HepG2 (cell line): Measurements from ENCODE around the gene PELO. TPM values are rescaled to one million over a fixed set of nuclear protein-coding genes. Genes with fewer than 3 reads are reported as not detected.
A peak's percentile ranks its signal among the peaks of the same experiment; 100 is the strongest.

ENCODE experiments used
- HHEX ChIP-seq: IDR thresholded peaks from 2 replicates; pipeline ENCODE4 v1.6.1; 2016; ENCODE audit warnings: control low read depth
- HNRNPK ChIP-seq: fragments of 200-400 bp; formaldehyde crosslinking; IDR thresholded peaks from 2 replicates; pipeline ENCODE4 v1.6.1; 2018; ENCODE audit warnings: low read length, low read depth, moderate library complexity, mild to moderate bottlenecking; ENCODE audit not compliant: poor library complexity, severe bottlenecking
- HOXA9 ChIP-seq: sonication (generic); formaldehyde crosslinking; IDR thresholded peaks from 2 replicates; pipeline ENCODE4 v1.8.1; 2022; ENCODE audit warnings: missing genetic modification reagents, mild to moderate bottlenecking, moderate library complexity, borderline replicate concordance
- IKZF1 ChIP-seq: fragments of 450-650 bp; IDR thresholded peaks from 2 replicates; pipeline ENCODE4 v1.7.1; 2016
- KAT2B ChIP-seq: fragments of 150-350 bp; IDR thresholded peaks from 2 replicates; pipeline ENCODE4 v1.6.1; 2014; ENCODE audit warnings: low read depth, low read length, borderline replicate concordance
- MAFF ChIP-seq: IDR thresholded peaks from 2 replicates; pipeline ENCODE4 v1.6.1; 2011; ENCODE audit warnings: low read depth, low read length, improper control_type of control experiment
- MBNL3 ChIP-seq: fragments of 250-450 bp; sonication (Bioruptor Pico); conservative IDR thresholded peaks from 2 replicates; pipeline ENCODE4 v1.8.0; 2022; ENCODE audit warnings: mild to moderate bottlenecking, inconsistent platforms
- NFIC ChIP-seq: IDR thresholded peaks from 2 replicates; pipeline ENCODE4 v1.6.1; 2012; ENCODE audit warnings: mild to moderate bottlenecking, low read length, inconsistent platforms
- PHF5A ChIP-seq: IDR thresholded peaks from one replicate; pipeline ENCODE4 v1.6.1; 2018; ENCODE audit warnings: low read depth, missing genetic modification reagents; ENCODE audit not compliant: unreplicated experiment
- SNRNP70 ChIP-seq: fragments of 200-400 bp; formaldehyde crosslinking; IDR thresholded peaks from 2 replicates; pipeline ENCODE4 v1.6.1; 2017; ENCODE audit warnings: mild to moderate bottlenecking, low read depth, low read length, moderate library complexity
- SP5 ChIP-seq: IDR thresholded peaks from 2 replicates; pipeline ENCODE4 v1.6.1; 2016; ENCODE audit warnings: low read depth, borderline replicate concordance
- TCF7L2 ChIP-seq: IDR thresholded peaks from 2 replicates; pipeline ENCODE4 v1.6.1; 2011; ENCODE audit warnings: mild to moderate bottlenecking, low read depth, low read length, moderate library complexity
- ZNF34 ChIP-seq: sonication (generic); formaldehyde crosslinking; IDR thresholded peaks from 2 replicates; pipeline ENCODE4 v1.4.0; 2020; ENCODE audit warnings: mild to moderate bottlenecking, missing genetic modification reagents, borderline replicate concordance
- ZNF430 ChIP-seq: sonication (generic); formaldehyde crosslinking; IDR thresholded peaks from 2 replicates; pipeline ENCODE4 v1.9.0; 2021; ENCODE audit warnings: mild to moderate bottlenecking, missing genetic modification reagents
- ZNF567 ChIP-seq: sonication (generic); formaldehyde crosslinking; IDR thresholded peaks from 2 replicates; pipeline ENCODE4 v1.8.1; 2023; ENCODE audit warnings: mild to moderate bottlenecking, missing genetic modification reagents, borderline replicate concordance
- ZNF816 ChIP-seq: sonication (generic); formaldehyde crosslinking; IDR thresholded peaks from 2 replicates; pipeline ENCODE4 v1.8.0; 2022; ENCODE audit warnings: missing genetic modification reagents, mild to moderate bottlenecking, borderline replicate concordance
- polyA plus RNA-seq, 8 experiments: library from polyadenylated mRNA; depleted of rRNA in 3 of 8; stranded (reverse) in 7 of 8; unstranded in 1 of 8; fragments of >200 nt; fragmentation: Illumina TruSeq in 4 of 8; extraction: Trizol in 4 of 8; gene quantifications; 2 replicates each; pipeline versions ENCODE4 v1.2.1 to v1.2.3, GENCODE V29; 2011 to 2016; ENCODE audit warnings: low read depth in 4 of 8, missing spikeins in 1 of 8, mixed read lengths in 1 of 8; ENCODE audit not compliant: insufficient read depth in 1 of 8
- total RNA-seq, 5 experiments: library from RNA; depleted of rRNA; stranded (reverse); fragments of >200 nt; fragmentation: Illumina TruSeq; extraction: Trizol; gene quantifications; 2 replicates each; pipeline ENCODE4 v1.2.3, GENCODE V29; 2016; ENCODE audit warnings: low read depth in 1 of 5
- TF ChIP-seq, protein P1 (sequence below): sonication (generic); formaldehyde crosslinking; IDR thresholded peaks from 2 replicates; pipeline ENCODE4 v1.5.1; 2020; ENCODE audit warnings: missing genetic modification reagents, mild to moderate bottlenecking, borderline replicate concordance
- TF ChIP-seq, protein P2 (sequence below): sonication (generic); formaldehyde crosslinking; IDR thresholded peaks from 2 replicates; pipeline ENCODE4 v1.4.0; 2020; ENCODE audit warnings: missing genetic modification reagents
- TF ChIP-seq, protein P3 (sequence below): sonication (generic); formaldehyde crosslinking; IDR thresholded peaks from 2 replicates; pipeline ENCODE4 v1.8.1; 2023; ENCODE audit warnings: mild to moderate bottlenecking, missing genetic modification reagents, borderline replicate concordance
- TF ChIP-seq, protein P4 (sequence below): IDR thresholded peaks from 2 replicates; pipeline ENCODE4 v1.6.1; 2016; ENCODE audit warnings: missing compliant biosample characterization, missing genetic modification reagents, borderline replicate concordance
- TF ChIP-seq, protein P5 (sequence below): IDR thresholded peaks from 2 replicates; pipeline ENCODE4 v1.6.1; 2012; ENCODE audit warnings: inconsistent platforms
- TF ChIP-seq, protein P6 (sequence below): sonication (generic); formaldehyde crosslinking; IDR thresholded peaks from 2 replicates; pipeline ENCODE4 v1.8.1; 2023; ENCODE audit warnings: mild to moderate bottlenecking, missing genetic modification reagents

The PELO gene
- total and polyA plus RNA-seq, 2 of the 13 experiments (the other 11 are each of a cell fraction or from before 2014, with no cell fraction given), result 19.0 to 23.9 TPM

DNA sequence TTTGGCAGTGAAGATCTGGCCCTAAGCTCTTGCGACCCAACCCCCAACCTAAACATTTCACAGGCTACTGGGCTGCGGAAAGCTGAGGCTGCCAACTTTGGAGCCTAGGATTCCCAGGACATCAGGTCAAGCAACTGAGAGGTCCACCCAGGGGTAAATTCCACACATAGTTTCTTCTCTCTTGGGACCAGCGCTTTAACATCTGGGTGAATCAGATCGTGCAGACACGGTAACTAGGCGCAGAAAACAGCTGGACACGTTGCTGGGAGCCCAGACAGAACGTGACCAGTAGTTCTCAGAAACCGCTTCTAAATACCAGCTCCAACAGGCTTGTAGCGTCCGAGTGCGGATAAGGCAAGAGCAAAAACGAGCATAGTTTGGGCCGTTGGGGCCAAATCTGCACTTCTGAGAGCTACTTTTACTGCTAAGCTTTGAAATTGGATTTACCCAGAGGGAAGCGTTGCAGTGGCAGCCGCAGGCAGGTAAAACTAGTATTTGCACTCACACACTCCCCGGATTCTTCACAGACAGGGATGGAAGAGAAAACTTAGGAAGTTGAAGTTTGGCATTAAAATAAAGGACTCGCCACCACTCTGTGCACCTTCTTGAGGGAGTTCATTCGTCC is 11.8 kb downstream of the PELO start (continued):
- TF ChIP-seq NFIC, result no peak
- TF ChIP-seq ZNF816 (CRISPR knock-in tag), result 0 out of 2 replicates have a peak, but pooled peaks have one; percentile 63
- TF ChIP-seq MAFF, result no peak
- TF ChIP-seq TCF7L2, result no peak
- no peak for TF ChIP-seq HNRNPK
- no peak for TF ChIP-seq SNRNP70
- no peak for TF ChIP-seq PHF5A (CRISPR knock-in tag)
- TF ChIP-seq HOXA9 (CRISPR knock-in tag), result no peak
- TF ChIP-seq HHEX, result no peak
- TF ChIP-seq ZNF34, result no peak
- TF ChIP-seq, protein P1, sequence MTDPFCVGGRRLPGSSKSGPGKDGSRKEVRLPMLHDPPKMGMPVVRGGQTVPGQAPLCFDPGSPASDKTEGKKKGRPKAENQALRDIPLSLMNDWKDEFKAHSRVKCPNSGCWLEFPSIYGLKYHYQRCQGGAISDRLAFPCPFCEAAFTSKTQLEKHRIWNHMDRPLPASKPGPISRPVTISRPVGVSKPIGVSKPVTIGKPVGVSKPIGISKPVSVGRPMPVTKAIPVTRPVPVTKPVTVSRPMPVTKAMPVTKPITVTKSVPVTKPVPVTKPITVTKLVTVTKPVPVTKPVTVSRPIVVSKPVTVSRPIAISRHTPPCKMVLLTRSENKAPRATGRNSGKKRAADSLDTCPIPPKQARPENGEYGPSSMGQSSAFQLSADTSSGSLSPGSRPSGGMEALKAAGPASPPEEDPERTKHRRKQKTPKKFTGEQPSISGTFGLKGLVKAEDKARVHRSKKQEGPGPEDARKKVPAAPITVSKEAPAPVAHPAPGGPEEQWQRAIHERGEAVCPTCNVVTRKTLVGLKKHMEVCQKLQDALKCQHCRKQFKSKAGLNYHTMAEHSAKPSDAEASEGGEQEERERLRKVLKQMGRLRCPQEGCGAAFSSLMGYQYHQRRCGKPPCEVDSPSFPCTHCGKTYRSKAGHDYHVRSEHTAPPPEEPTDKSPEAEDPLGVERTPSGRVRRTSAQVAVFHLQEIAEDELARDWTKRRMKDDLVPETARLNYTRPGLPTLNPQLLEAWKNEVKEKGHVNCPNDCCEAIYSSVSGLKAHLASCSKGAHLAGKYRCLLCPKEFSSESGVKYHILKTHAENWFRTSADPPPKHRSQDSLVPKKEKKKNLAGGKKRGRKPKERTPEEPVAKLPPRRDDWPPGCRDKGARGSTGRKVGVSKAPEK (CRISPR knock-in tag), result no peak
- TF ChIP-seq, protein P2, sequence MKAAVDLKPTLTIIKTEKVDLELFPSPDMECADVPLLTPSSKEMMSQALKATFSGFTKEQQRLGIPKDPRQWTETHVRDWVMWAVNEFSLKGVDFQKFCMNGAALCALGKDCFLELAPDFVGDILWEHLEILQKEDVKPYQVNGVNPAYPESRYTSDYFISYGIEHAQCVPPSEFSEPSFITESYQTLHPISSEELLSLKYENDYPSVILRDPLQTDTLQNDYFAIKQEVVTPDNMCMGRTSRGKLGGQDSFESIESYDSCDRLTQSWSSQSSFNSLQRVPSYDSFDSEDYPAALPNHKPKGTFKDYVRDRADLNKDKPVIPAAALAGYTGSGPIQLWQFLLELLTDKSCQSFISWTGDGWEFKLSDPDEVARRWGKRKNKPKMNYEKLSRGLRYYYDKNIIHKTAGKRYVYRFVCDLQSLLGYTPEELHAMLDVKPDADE (CRISPR knock-in tag), result no peak
- TF ChIP-seq ZNF567 (CRISPR knock-in tag), result no peak
- no peak for TF ChIP-seq SP5 (CRISPR knock-in tag)
- TF ChIP-seq, protein P3, sequence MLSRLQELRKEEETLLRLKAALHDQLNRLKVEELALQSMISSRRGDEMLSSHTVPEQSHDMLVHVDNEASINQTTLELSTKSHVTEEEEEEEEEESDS (CRISPR knock-in tag), result no peak
- TF ChIP-seq, protein P4, sequence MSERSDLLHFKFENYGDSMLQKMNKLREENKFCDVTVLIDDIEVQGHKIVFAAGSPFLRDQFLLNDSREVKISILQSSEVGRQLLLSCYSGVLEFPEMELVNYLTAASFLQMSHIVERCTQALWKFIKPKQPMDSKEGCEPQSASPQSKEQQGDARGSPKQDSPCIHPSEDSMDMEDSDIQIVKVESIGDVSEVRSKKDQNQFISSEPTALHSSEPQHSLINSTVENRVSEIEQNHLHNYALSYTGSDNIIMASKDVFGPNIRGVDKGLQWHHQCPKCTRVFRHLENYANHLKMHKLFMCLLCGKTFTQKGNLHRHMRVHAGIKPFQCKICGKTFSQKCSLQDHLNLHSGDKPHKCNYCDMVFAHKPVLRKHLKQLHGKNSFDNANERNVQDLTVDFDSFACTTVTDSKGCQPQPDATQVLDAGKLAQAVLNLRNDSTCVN (CRISPR knock-in tag), result no peak
- no peak for TF ChIP-seq KAT2B
- TF ChIP-seq, protein P5, sequence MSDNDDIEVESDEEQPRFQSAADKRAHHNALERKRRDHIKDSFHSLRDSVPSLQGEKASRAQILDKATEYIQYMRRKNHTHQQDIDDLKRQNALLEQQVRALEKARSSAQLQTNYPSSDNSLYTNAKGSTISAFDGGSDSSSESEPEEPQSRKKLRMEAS, result no peak
- TF ChIP-seq MBNL3 (CRISPR knock-in tag), result no peak
- TF ChIP-seq ZNF430, result no peak
- TF ChIP-seq, protein P6, sequence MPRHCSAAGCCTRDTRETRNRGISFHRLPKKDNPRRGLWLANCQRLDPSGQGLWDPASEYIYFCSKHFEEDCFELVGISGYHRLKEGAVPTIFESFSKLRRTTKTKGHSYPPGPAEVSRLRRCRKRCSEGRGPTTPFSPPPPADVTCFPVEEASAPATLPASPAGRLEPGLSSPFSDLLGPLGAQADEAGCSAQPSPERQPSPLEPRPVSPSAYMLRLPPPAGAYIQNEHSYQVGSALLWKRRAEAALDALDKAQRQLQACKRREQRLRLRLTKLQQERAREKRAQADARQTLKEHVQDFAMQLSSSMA (CRISPR knock-in tag), result no peak
- no peak for TF ChIP-seq IKZF1
